KMS-11 (cell line): ENCODE data around the gene RTN1.

Experiments
- H2AFZ ChIP-seq: fragments of 200-600 bp; sonication (generic); 2 replicates; pipeline ENCODE4 v1.6.1; 2016; ENCODE audit warnings: antibody characterized with exemption, mixed run types, low read depth
- H3K27ac ChIP-seq: fragments of 200-600 bp; sonication (generic); 2 replicates; pipeline ENCODE4 v1.6.1; 2016; ENCODE audit warnings: mild to moderate bottlenecking, mixed run types
- H3K27me3 ChIP-seq: fragments of 200-600 bp; sonication (generic); 2 replicates; pipeline ENCODE4 v1.6.1; 2017; ENCODE audit warnings: mild to moderate bottlenecking, low read depth, mixed run types, moderate library complexity; ENCODE audit not compliant: insufficient read depth
- H3K36me3 ChIP-seq: fragments of 200-600 bp; sonication (generic); 2 replicates; pipeline ENCODE4 v1.6.1; 2017; ENCODE audit warnings: mild to moderate bottlenecking, mixed run types; ENCODE audit not compliant: insufficient read depth
- H3K4me1 ChIP-seq: fragments of 200-600 bp; sonication (generic); 2 replicates; pipeline ENCODE4 v1.6.1; 2016; ENCODE audit warnings: mild to moderate bottlenecking, low read depth, mixed run types; ENCODE audit not compliant: poor library complexity, severe bottlenecking
- H3K4me2 ChIP-seq: fragments of 200-600 bp; sonication (generic); 2 replicates; pipeline ENCODE4 v1.7.0; 2016; ENCODE audit warnings: mild to moderate bottlenecking, mixed run types
- H3K4me3 ChIP-seq: fragments of 200-600 bp; sonication (generic); IDR thresholded peaks from 2 replicates; pipeline ENCODE4 v1.6.1; 2017; ENCODE audit warnings: low read depth, low read length, mixed read lengths; ENCODE audit not compliant: insufficient read depth
- H3K79me2 ChIP-seq: fragments of 200-600 bp; sonication (generic); 2 replicates; pipeline ENCODE4 v1.6.1; 2016; ENCODE audit warnings: low read depth, mixed run types; ENCODE audit not compliant: insufficient read depth
- H3K9ac ChIP-seq: fragments of 200-600 bp; sonication (generic); 2 replicates; pipeline ENCODE4 v1.6.1; 2016; ENCODE audit warnings: mild to moderate bottlenecking, mixed run types
- H4K20me1 ChIP-seq: fragments of 200-600 bp; sonication (generic); 2 replicates; pipeline ENCODE4 v1.6.1; 2016; ENCODE audit warnings: mild to moderate bottlenecking, mixed run types; ENCODE audit not compliant: insufficient read depth
- CTCF ChIP-seq: fragments of 200-600 bp; sonication (generic); conservative IDR thresholded peaks from 2 replicates; pipeline ENCODE4 v1.6.1; 2017; ENCODE audit warnings: low read depth, mild to moderate bottlenecking, antibody characterized with exemption, low read length, moderate library complexity, mixed read lengths

Gene RTN1

DNA sequence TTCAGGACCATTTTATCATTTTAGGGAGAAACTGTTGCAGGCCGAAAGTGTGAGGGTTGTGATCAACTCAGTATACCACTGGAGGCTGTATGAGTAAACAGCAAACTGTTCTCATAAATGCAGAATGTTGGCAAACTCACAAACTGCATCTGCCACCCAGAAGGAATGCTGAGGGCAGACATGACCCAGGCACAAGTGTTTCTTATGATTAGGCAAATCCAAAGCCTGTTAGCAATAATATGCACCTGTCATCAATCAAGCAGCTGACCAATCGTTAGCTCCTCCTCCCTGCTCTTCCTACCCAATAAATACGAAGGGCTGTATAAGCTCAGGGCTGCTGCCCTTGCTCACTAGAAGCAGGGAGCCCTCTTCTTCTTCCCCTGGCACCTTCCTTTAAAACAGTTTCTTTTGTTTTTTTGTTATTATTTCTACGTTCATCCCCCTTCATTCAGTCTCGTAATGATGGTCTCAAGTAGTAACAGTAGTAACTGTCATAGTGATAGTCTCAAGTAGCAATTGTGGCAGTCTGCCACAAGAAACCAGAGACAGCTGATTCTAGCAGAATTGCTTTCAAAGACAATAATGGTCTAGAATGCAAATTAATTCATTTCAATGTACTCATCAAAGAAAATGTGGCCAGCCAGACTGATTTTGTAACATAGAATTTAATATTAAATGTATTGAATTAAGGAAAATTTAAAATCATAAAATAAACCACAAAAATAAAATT is 278.8 kb downstream of the RTN1 start:
- H3K36me3 ChIP-seq: no peaks in the 10 kb centered on the region
- no peak overlapping the region for H3K4me2 ChIP-seq
- no peaks in the 10 kb centered on the region for H3K79me2 ChIP-seq
- TF ChIP-seq CTCF: no peak
- no peaks in the 10 kb centered on the region for H3K27me3 ChIP-seq
- H3K4me3 ChIP-seq: no peak overlapping the region
- no peak overlapping the region for H3K9ac ChIP-seq
- H3K4me1 ChIP-seq: no peaks in the 10 kb centered on the region
- H3K27ac ChIP-seq: no peak overlapping the region
- H4K20me1 ChIP-seq: no peaks in the 10 kb centered on the region
- H2AFZ ChIP-seq: no peak overlapping the region

DNA sequence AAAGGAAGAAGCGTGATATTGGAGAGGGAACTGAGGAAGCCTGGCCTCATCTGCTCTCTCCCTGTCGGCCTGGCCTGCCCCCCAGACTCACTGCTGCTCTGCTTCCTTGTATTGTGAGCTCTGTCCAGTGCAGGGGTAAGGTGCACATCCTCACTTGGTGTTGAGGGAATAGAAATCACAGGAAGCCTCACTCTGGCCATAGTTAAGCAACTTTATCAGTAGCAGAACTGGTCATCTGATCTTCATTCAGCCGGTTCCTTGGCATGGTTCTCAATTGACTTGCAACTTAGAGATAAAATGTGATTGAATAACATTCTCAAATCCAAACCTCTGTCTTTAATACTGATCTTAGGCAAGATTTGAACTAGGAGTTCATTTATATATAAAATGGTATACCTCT is 282.5 kb downstream of the RTN1 start:
- Histone ChIP-seq H3K9ac (no peak overlapping the region), H3K4me2 (no peak overlapping the region), H3K27ac (no peak overlapping the region), H3K4me1 (no peaks in the 10 kb centered on the region), H3K36me3 (no peaks in the 10 kb centered on the region), H4K20me1 (no peaks in the 10 kb centered on the region), H3K27me3 (no peaks in the 10 kb centered on the region), H3K4me3 (no peak overlapping the region), H2AFZ (no peak overlapping the region), H3K79me2 (no peaks in the 10 kb centered on the region)
- TF ChIP-seq CTCF: no peak

DNA sequence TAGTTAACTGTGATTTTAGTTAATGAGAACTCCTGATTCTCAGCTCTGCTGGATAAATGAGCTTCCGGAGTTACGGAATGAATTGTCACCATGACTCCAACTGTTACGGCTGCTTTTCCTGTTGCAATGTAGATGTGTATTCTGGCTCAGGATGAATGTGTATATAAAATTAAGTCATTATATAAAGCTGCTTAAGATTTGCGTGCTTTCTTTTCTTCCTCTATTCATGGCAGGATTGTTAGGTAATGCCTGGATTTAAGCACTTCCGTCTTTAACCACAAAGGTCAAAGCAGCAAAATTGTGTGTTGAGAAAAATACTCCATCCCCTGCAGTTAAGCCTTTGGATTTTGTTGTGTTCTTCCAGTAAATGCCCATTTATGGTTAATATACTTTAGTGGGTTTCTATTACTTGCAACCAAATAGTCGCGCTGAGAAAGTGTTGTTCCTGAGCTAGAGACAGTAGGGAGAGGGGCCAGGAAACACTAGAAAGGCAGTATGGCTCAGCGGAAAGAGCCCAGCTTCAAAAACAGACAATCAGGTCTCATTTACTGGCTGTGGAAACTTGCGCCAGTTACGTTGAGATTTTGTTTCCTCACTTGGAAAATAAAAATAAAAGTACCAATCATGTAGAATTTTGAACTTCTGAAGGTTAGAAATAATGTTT is 284.6 kb downstream of the RTN1 start:
- Histone ChIP-seq H3K4me2 (no peak overlapping the region), H3K4me3 (no peak overlapping the region), H3K79me2 (no peaks in the 10 kb centered on the region), H3K9ac (no peak overlapping the region), H3K27me3 (no peaks in the 10 kb centered on the region), H2AFZ (no peak overlapping the region), H3K36me3 (no peaks in the 10 kb centered on the region), H3K4me1 (no peaks in the 10 kb centered on the region), H4K20me1 (no peaks in the 10 kb centered on the region), H3K27ac (no peak overlapping the region)
- no peak for TF ChIP-seq CTCF

GRCh38 chr14:59583755-59584154 is 286.8 kb downstream of the RTN1 start:
- H2AFZ ChIP-seq: no peak overlapping the region

More at GRCh38 chr14:59583755-59584154, 286.8 kb downstream of the RTN1 start:
- Histone ChIP-seq H3K36me3 (no peaks in the 10 kb centered on the region), H3K27ac (no peak overlapping the region), H4K20me1 (no peaks in the 10 kb centered on the region), H3K27me3 (no peaks in the 10 kb centered on the region), H3K4me1 (no peaks in the 10 kb centered on the region), H3K9ac (no peak overlapping the region), H3K4me2 (no peak overlapping the region), H3K79me2 (no peaks in the 10 kb centered on the region), H3K4me3 (no peak overlapping the region)
- no peak for TF ChIP-seq CTCF
